GM21367 (cell line): ENCODE data around the gene MAGI3.
"Not testable (repeated sequence)": the region's sequence is repeated elsewhere in the genome, so short reads cannot be mapped to it uniquely, and the experiment has no call there.

Source experiments
- ATAC-seq: cut with Tn5 transposase; IDR thresholded peaks from one replicate; pipeline ENCODE4 v1.9.1; 2021; ENCODE audit not compliant: unreplicated experiment

The MAGI3 gene

DNA sequence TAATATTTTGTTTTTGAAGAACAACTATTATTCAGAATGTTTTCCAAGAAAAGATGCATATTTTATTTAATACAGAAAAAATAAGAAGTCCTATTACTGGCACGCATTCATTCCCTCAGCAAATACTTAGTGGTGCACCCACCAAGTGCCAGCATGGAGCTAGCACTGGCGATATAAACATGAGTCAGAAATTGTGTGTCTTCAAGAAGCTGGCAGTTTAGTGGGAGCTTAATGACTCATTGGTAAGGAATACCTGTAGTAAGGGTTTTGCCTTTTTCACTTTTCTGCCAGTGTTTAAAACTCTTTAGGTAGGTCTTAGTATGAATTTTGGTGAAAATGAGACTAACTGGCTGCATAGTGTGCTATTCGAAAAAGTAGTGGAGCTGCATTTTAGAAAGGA is 6.3 kb downstream of the MAGI3 start:
- no peak for ATAC-seq

- ATAC-seq, result no peak
Observed at GRCh38 chr1:113399062-113399583, 8.8 kb downstream of the MAGI3 start.

DNA sequence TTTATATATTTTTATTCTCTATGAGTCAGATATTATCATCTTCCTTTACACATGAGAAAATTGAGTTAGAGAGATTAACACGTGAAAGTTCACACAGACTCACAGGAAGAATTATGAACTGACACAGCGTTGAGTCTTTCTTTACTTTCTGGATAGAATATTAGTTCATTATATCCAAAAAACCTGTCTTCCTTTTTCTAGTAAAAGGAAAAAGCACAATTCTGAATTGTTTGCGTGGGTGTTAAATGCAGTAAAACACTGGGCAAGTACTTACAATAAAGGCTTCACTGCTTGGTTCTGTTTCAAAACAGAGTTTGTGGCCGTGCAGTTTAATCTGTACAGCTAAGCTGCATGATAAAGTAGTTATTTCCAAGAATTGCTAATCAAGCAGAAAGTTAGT is 10.8 kb downstream of the MAGI3 start:
- no peak for ATAC-seq

DNA sequence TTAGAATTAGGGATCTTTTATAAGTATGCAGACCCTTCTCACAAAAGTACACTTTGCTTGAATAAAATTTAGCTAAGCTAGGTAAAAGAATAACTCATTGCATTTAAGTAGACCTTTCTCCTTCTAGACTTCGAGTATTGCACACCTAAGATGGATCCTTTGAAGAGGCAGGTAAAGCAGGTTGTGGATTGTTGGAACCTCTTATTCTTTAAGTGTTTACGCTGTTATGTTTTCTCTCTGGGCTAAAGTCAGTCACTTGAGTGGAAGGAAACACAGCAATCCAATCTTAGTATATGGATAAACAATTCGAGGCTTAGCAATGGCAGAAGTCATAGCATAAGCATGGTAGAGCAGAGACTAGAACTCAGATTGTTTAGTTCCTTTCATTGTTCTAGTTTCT is 11.4 kb downstream of the MAGI3 start:
- ATAC-seq, result no peak

- ATAC-seq, result no peak
Observed at GRCh38 chr1:113403065-113403464, 12.8 kb downstream of the MAGI3 start.

DNA sequence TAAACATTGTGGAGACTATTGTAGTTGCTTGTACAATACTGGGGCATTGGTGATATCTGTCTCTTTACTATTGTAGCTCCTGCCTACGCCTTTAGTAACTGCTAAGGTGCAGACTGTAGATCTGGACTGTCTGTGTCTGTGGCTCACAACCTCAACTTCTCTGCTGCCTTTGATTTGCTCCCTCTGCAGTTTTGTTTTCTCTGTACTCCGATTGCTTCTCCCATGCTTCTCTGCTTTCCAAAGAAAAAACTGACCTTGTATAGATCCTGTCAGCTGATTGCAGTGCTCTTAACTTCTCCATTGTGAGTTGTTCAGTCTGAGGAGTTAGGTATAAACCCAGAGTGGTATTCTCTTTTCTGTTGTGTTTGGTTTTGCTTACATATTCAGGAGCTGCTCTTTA is 15.3 kb downstream of the MAGI3 start:
- no peak for ATAC-seq

- not testable (repeated sequence) for ATAC-seq
Observed at GRCh38 chr1:113406149-113406548, 15.8 kb downstream of the MAGI3 start.

GRCh38 chr1:113409363-113409762 is 19.0 kb downstream of the MAGI3 start:
- ATAC-seq, result no peak

DNA sequence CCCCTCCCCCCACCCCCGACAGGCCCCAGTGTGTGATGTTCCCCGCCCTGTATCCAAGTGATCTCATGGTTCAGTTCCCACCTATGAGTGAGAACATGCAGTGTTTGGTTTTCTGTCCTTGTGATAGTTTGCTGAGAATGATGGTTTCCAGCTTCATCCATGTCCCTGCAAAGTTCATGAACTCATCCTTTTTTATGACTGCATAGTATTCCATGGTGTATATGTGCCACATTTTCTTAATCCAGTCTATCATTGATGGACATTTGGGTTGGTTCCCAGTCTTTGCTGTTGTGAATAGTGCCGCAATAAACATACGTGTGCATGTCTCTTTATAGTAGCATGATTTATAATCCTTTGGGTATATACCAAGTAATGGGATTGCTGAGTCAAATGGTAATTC is 21.7 kb downstream of the MAGI3 start:
- ATAC-seq, result not testable (repeated sequence)

DNA sequence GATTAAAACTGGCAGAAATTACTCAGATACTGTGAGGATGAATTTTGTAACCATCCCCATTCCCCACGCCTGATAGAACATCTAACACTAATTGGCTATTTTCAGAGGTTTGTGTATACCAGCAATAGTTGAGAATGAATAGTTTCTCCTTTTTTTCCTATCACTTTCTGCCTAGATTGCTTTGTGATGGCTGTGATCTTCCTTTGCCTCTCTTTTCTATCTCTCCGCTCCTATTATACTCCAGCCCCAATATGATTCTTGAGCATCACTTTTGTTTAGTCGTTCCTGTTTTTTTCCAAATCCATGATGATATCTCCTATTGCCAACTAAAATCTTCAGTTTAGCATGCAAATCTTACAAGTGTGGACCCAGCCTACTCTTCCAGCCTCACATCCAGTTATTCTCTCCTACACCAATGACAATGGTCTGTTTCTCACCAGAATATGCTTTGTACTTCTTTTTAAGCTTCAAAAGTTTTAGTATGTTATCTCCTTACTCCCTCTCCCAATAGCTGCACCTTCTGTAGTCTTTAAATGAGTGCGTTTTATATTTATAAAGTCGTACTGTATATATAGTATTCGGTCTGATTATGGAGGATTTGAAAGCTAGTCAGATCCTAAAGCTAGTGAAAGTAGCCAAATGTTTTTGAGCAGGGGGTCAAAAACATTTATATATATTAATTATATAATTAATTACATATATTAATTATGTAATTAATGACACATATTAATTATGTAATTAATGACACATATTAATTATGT is 25.2 kb downstream of the MAGI3 start:
- no peak for ATAC-seq

GRCh38 chr1:113416071-113416470 is 25.8 kb downstream of the MAGI3 start:
- not testable (repeated sequence) for ATAC-seq

GRCh38 chr1:113416496-113416895 is 26.2 kb downstream of the MAGI3 start:
- ATAC-seq, result no peak

DNA sequence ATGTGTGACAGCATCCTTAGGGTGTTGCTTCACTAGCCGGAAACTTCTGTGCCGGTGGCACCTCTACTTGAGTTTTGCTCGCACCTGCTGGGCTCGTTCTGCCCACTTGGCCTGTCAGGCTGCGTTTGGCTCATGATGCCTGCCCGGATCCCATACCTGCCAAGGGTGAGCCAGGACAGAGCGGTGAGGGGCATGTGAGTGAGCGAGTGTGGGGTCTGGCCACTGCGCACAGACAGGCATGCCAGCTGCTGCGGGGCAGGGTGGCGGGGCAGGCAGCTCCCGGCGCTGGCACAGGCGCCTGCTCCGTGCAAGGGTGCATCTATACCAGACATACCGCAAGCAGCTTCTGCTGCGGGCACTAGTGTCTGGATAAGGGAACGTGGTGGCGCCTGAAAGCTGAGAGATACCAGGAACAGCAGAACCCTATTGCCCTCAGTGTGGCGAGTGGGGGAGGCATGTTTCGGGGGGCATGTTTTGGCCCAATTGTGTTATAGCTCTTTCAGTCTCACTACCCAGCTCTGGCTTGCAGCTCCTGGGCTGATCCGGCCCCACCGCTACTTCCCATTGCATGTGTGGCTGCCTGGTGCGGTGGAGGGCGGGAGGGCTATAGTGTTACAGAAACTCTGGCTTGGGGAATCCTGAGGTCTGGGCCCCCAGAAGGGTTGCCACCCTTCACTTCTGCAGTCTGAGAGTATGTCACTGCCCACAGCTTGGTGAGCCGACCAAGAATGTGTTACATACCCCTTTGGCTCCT is 32.2 kb downstream of the MAGI3 start:
- ATAC-seq, result no peak

GRCh38 chr1:113423826-113424225 is 33.5 kb downstream of the MAGI3 start:
- no peak for ATAC-seq

DNA sequence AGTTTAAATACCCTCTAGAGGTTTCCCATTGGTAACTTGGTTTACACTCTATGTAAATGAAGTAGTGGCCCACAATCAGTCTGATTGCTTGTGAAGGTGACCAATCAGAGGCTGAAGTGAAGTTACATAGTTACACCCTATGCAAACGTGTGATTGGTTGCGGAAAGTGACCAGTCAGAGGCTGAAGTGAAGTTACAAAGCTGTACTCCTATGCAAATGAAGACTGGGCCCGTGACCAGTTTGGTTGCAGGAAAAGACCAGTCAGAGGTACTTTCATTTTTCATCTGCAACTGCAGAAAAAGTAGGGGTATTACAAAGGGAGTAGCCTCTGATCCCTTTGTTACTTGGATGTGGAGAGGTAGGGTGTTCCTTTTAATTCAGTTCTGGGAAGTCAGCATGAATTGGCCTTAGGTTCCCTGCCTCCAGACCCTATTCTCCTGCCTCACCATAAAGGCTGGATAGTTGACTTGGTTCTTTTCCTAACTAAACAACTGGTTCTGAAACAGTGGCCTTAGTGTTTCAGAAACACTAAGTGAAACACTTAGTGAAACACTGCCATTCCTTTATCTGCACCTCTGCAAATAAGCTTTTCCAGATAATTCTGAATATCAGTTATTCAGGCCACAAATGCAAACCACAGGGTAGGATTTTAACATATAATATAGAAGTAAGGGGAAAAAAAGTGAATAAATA is 39.3 kb downstream of the MAGI3 start:
- ATAC-seq, result no peak

- ATAC-seq, result no peak
Observed at GRCh38 chr1:113433184-113433583, 42.9 kb downstream of the MAGI3 start.

GRCh38 chr1:113434081-113434873 is 44.0 kb downstream of the MAGI3 start:
- no peak for ATAC-seq

DNA sequence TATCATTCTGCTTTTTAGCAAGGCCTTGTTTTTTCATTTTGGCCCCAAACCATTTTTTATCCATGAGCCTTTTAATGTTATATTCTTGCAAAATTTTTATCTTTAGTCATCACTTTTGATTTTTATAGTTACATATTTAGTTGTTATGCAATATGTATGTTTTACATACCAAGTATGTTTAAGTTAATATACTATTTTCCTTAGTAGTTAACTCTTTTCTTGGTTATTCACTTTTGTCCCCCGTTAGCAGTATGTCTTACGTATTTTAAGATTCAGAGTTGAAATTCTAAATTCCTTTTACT is 44.5 kb downstream of the MAGI3 start:
- no peak for ATAC-seq

GRCh38 chr1:113437554-113438341 is 47.4 kb downstream of the MAGI3 start:
- ATAC-seq, result no peak
